ENCODE results near the gene COL6A6. TPM values are rescaled to one million over a fixed set of nuclear protein-coding genes. Genes with fewer than 3 reads are reported as not detected.

COL6A6 gene
- under 0.01 TPM in 2 replicates for total RNA-seq

GRCh38 chr3:130516645-130517512 lies at the start of gene COL6A6:
COL6A6 (plus strand) TSS chr3:130517177; CDS start chr3:130560365, 43,188 bp downstream.

Other genes starting within 250 kb of the COL6A6 start
- not detected in 2 replicates for gene COL6A5, start 171.5 kb upstream of the COL6A6 start, total RNA-seq
- gene PIK3R4, start 229.7 kb downstream of the COL6A6 start, total RNA-seq, result 30.4 and 31.1 TPM in 2 replicates

Data from regular cardiac myocyte (primary cell).